ENCODE measurements around the gene NTNG2. TPM values are rescaled to one million over a fixed set of nuclear protein-coding genes. Genes with fewer than 3 reads are reported as not detected.

The NTNG2 gene
- total and polyA plus RNA-seq, 9 of the 15 experiments (the other 6 are each of a cell fraction or from before 2014, with no cell fraction given), result 0.01 to 0.11 (median 0.09) TPM; not detected in 6

DNA sequence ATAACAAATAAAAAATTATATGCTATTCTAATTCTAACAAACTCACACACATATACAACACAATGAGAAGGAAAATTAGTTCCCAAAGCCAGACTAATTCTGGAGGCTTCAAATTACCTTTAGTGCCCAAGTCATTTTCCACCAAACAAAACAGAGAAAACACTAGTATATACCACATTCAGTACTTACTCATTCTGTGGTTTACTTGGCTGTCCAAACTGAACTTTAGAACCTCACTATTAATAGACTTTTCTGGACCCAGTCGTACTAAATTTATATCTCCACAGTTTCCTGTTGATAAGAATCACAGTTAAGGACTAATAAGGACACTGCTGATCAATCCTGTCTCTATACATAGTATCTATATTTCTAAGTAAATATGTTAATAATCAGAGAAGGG, 126.5 kb downstream of the NTNG2 start (continued):
- TF ChIP-seq, protein P1, sequence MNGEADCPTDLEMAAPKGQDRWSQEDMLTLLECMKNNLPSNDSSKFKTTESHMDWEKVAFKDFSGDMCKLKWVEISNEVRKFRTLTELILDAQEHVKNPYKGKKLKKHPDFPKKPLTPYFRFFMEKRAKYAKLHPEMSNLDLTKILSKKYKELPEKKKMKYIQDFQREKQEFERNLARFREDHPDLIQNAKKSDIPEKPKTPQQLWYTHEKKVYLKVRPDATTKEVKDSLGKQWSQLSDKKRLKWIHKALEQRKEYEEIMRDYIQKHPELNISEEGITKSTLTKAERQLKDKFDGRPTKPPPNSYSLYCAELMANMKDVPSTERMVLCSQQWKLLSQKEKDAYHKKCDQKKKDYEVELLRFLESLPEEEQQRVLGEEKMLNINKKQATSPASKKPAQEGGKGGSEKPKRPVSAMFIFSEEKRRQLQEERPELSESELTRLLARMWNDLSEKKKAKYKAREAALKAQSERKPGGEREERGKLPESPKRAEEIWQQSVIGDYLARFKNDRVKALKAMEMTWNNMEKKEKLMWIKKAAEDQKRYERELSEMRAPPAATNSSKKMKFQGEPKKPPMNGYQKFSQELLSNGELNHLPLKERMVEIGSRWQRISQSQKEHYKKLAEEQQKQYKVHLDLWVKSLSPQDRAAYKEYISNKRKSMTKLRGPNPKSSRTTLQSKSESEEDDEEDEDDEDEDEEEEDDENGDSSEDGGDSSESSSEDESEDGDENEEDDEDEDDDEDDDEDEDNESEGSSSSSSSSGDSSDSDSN (IDR thresholded peaks at IDR 0.05; ENCODE audit: borderline replicate concordance in 1 of 2, low read depth in 2 of 2, low read length in 2 of 2), result no peak
- no peak for TF ChIP-seq FOXP1 (CRISPR knock-in tag; IDR thresholded peaks at IDR 0.05)
- TF ChIP-seq CEBPG (CRISPR knock-in tag; IDR thresholded peaks at IDR 0.05), result no peak
- no peak for TF ChIP-seq CEBPG (tag; conservative IDR thresholded peaks at IDR 0.05 in 1 of 2, IDR thresholded peaks at IDR 0.05 in 1 of 2)
- TF ChIP-seq HMG20B (CRISPR knock-in tag; IDR thresholded peaks at IDR 0.05), result no peak
- no peak for TF ChIP-seq ETS2 (tag; IDR thresholded peaks at IDR 0.05; ENCODE audit: borderline replicate concordance, poor library complexity, severe bottlenecking)
- no peak for TF ChIP-seq KHSRP (IDR thresholded peaks at IDR 0.05)

DNA sequence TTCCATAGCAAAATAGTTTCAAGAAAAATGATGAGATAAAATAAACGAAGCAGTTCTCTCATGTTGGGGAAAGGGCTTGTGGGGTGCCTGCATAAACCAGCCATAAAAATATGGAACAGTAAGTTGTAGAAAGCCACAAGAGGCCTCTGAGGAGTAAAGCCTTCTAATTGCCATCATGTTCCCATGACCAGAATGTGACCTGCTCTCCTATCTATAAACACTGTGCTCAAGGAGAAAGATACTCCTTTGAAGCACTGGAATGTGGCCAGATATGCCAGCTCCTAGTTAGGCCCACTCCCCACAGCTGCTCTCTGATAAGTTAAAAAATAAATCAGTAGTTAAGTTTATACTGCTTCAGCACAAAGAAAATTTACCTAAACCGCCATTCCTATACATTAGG, 127.1 kb downstream of the NTNG2 start:
- H2AFZ ChIP-seq (ENCODE audit: low read depth, low read length), result no peak overlapping the region
- DNase-seq (ENCODE audit: extremely low read depth in 1 of 4, low spot score in 3 of 4) (peak in 1 of 4 experiments; percentile 58), FAIRE-seq (peak; percentile 29), ATAC-seq (0 out of 3 replicates have a peak, but pooled peaks have one; percentile 29)
- no peaks in the 10 kb centered on the region for H3K79me2 ChIP-seq (ENCODE audit: control insufficient read depth, insufficient read depth, low read length)
- H4K20me1 ChIP-seq (replicated peaks; ENCODE audit: control insufficient read depth, insufficient read depth, low read length), result no peaks in the 10 kb centered on the region; the same call in 1 of the 2 replicates
- no peaks in the 10 kb centered on the region for H3K27me3 ChIP-seq (ENCODE audit: control insufficient read depth in 2 of 2, insufficient read depth in 2 of 2, low read length in 2 of 2)
- H3K4me3 ChIP-seq, result no peak overlapping the region
- in situ Hi-C loops (cut with MboI), result no loop called here
- intact Hi-C loops (cut with micrococcal nuclease), result no loop called here
- H3K9ac ChIP-seq (ENCODE audit: insufficient read depth in 1 of 2, low read depth in 2 of 2, low read length in 2 of 2), result no peak overlapping the region
- WGBS (ENCODE audit: insufficient coverage, low coverage, missing lambda C conversion rate), result 46% methylated on average over 2 of the region's 2 CpGs
- H3K4me2 ChIP-seq (ENCODE audit: insufficient read depth, low read length), result no peak overlapping the region
- TF ChIP-seq NFATC3 (IDR thresholded peaks at IDR 0.05) (no peak), NFIC (IDR thresholded peaks at IDR 0.05) (peak; percentile 21; the same call in 1 of the 2 replicates), NCOA1 (IDR thresholded peaks at IDR 0.05; ENCODE audit: low read depth) (no peak), CBFA2T3 (IDR thresholded peaks at IDR 0.05) (0 out of 2 replicates have a peak, but pooled peaks have one; percentile 26), HMG20B (CRISPR knock-in tag; IDR thresholded peaks at IDR 0.05) (no peak), ZBTB7A (IDR thresholded peaks at IDR 0.05; ENCODE audit: borderline replicate concordance, control insufficient read depth, low read depth, low read length) (no peak)
- TF ChIP-seq, protein P2, sequence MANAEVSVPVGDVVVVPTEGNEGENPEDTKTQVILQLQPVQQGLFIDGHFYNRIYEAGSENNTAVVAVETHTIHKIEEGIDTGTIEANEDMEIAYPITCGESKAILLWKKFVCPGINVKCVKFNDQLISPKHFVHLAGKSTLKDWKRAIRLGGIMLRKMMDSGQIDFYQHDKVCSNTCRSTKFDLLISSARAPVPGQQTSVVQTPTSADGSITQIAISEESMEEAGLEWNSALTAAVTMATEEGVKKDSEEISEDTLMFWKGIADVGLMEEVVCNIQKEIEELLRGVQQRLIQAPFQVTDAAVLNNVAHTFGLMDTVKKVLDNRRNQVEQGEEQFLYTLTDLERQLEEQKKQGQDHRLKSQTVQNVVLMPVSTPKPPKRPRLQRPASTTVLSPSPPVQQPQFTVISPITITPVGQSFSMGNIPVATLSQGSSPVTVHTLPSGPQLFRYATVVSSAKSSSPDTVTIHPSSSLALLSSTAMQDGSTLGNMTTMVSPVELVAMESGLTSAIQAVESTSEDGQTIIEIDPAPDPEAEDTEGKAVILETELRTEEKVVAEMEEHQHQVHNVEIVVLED (CRISPR knock-in tag; IDR thresholded peaks at IDR 0.05), result no peak
- TF ChIP-seq, protein P3, sequence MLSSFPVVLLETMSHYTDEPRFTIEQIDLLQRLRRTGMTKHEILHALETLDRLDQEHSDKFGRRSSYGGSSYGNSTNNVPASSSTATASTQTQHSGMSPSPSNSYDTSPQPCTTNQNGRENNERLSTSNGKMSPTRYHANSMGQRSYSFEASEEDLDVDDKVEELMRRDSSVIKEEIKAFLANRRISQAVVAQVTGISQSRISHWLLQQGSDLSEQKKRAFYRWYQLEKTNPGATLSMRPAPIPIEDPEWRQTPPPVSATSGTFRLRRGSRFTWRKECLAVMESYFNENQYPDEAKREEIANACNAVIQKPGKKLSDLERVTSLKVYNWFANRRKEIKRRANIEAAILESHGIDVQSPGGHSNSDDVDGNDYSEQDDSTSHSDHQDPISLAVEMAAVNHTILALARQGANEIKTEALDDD (IDR thresholded peaks at IDR 0.05), result peak; percentile 15; the same call in 1 of the 2 replicates
- no peak overlapping the region for H3K27ac ChIP-seq (ENCODE audit: extremely low read depth, low read depth, low read length)
- H3K9me1 ChIP-seq (ENCODE audit: control insufficient read depth, insufficient read depth, low read length), result no peaks in the 10 kb centered on the region
- H3K36me3 ChIP-seq (ENCODE audit: control insufficient read depth, insufficient read depth, low read length), result peaks cover 64% of the 10 kb centered on the region
- H3K4me1 ChIP-seq (replicated peaks in 1 of 2; ENCODE audit: control insufficient read depth in 2 of 2, insufficient read depth in 2 of 2, low read length in 2 of 2), result peaks cover 0 to 3% of the 10 kb centered on the region in 2 experiments; a peak in 1 of 5 replicates
- CTCF ChIA-PET (ENCODE audit: low intra/inter-chr PET ratio), result no interaction called here
- H3K9me3 ChIP-seq (replicated peaks; ENCODE audit: control insufficient read depth, insufficient read depth, low read depth, low read length), result no peaks in the 10 kb centered on the region
- BruUV-seq (replicated peaks), result no TSS peak
- POLR2A ChIA-PET, result interaction anchor here (1.0 kb wide), 1 partner anchor 42 kb away, joined by 3 read pairs; no protein-coding TSS in a partner anchor
